Neural progenitor cell (in vitro differentiated cells): ENCODE measurements around the gene SPATA13.

ENCODE experiments used
- EZH2 ChIP-seq: fragments of 200-600 bp; sonication (generic); IDR thresholded peaks from 2 replicates; pipeline ENCODE4 v1.6.1; 2017; ENCODE audit warnings: antibody characterized with exemption, mild to moderate bottlenecking, moderate library complexity
- TF ChIP-seq, protein P1 (sequence below): fragments of 200-600 bp; sonication (generic); IDR thresholded peaks from 2 replicates; pipeline ENCODE4 v1.5.1; 2017; ENCODE audit warnings: antibody characterized with exemption, mild to moderate bottlenecking

DNA sequence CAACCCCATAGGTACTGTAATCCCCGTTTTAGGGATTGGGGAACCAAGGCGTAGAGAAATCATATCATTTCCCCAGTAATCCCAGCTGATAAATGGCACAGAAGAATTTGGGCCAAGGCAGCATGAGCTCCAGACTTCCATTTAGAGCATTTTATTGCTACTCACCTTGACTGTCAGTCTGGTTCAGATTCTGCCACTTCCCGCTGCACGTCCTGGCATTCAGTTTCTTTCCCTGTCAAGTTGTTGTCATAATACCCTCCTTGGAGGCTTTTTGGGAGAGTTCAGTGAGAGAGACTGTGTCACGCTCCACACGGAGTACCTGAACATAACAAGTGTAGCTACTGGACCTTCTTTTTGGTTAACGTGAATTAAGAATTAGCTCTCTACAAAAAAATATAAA, 141.4 kb downstream of the SPATA13 start:
- TF ChIP-seq, protein P1, sequence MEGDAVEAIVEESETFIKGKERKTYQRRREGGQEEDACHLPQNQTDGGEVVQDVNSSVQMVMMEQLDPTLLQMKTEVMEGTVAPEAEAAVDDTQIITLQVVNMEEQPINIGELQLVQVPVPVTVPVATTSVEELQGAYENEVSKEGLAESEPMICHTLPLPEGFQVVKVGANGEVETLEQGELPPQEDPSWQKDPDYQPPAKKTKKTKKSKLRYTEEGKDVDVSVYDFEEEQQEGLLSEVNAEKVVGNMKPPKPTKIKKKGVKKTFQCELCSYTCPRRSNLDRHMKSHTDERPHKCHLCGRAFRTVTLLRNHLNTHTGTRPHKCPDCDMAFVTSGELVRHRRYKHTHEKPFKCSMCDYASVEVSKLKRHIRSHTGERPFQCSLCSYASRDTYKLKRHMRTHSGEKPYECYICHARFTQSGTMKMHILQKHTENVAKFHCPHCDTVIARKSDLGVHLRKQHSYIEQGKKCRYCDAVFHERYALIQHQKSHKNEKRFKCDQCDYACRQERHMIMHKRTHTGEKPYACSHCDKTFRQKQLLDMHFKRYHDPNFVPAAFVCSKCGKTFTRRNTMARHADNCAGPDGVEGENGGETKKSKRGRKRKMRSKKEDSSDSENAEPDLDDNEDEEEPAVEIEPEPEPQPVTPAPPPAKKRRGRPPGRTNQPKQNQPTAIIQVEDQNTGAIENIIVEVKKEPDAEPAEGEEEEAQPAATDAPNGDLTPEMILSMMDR = no peak
- no peak for TF ChIP-seq EZH2
